H1 (cell line): Measurements from ENCODE around the gene SLC12A5. TPM values are rescaled to one million over a fixed set of nuclear protein-coding genes. Genes with fewer than 3 reads are reported as not detected.

Experiments used
- BACH1 ChIP-seq: IDR thresholded peaks from 2 replicates; pipeline ENCODE4 v1.6.1; 2012; ENCODE audit warnings: low read length, improper control_type of control experiment
- CBX8 ChIP-seq: fragments of 300-800, 300-1000 bp; sonication (generic); IDR thresholded peaks from 2 replicates; pipeline ENCODE4 v1.7.1; 2016; ENCODE audit warnings: low read depth, low read length, borderline replicate concordance
- CHD7 ChIP-seq: fragments of 300-600 bp; sonication (generic); IDR thresholded peaks from 2 replicates; pipeline ENCODE4 v1.7.1; 2012; ENCODE audit warnings: low read length, moderate library complexity, mild to moderate bottlenecking, inconsistent platforms; ENCODE audit not compliant: insufficient replicate concordance
- CTBP2 ChIP-seq: IDR thresholded peaks from 2 replicates; pipeline ENCODE4 v1.7.0; 2011; ENCODE audit warnings: borderline replicate concordance, mild to moderate bottlenecking, moderate library complexity, mixed read lengths, low read length; ENCODE audit not compliant: insufficient read depth, insufficient read length
- GTF2F1 ChIP-seq: IDR thresholded peaks from 2 replicates; pipeline ENCODE4 v1.6.1; 2012; ENCODE audit warnings: low read depth, low read length, improper control_type of control experiment, borderline replicate concordance
- JUND ChIP-seq: IDR thresholded peaks from 2 replicates; pipeline ENCODE4 v1.6.1; 2011; ENCODE audit warnings: mild to moderate bottlenecking, improper control_type of control experiment, low read length
- NANOG ChIP-seq: IDR thresholded peaks from 2 replicates; pipeline ENCODE4 v1.6.1; 2011; ENCODE audit warnings: low read length, low read depth, mild to moderate bottlenecking, inconsistent platforms; ENCODE audit not compliant: insufficient read depth, poor library complexity, severe bottlenecking
- RNF2 ChIP-seq: fragments of 200-900, 300-1000 bp; sonication (generic); IDR thresholded peaks from 2 replicates; pipeline ENCODE4 v1.7.1; 2016; ENCODE audit warnings: borderline replicate concordance, low read depth, mild to moderate bottlenecking, antibody characterized with exemption, low read length; ENCODE audit not compliant: poor library complexity, severe bottlenecking; ENCODE audit errors: missing control alignments
- polyA plus RNA-seq, 7 experiments: library from polyadenylated mRNA; depleted of rRNA in 3 of 7; stranded (reverse) in 5 of 7; unstranded in 2 of 7; fragments of >200 nt in 5 of 7; fragments of 200-250 nt in 2 of 7; gene quantifications; 1 replicate in 5 of 7; 2 replicates in 1 of 7; 4 replicates in 1 of 7; pipeline versions ENCODE4 v1.2.1 to v1.2.3, GENCODE V29; 2011 to 2013; ENCODE audit warnings: missing spikeins in 2 of 7, mixed read lengths in 2 of 7
- total RNA-seq: library from RNA; stranded (reverse); fragmentation: NEBNext Ultra II Directional; extraction: Animal tissue kit (Norgen Biotek cat#: 25700); gene quantifications from 2 replicates; pipeline ENCODE4 v1.2.1, GENCODE V29; 2021

The SLC12A5 gene
- total and polyA plus RNA-seq, 2 of the 8 experiments (the other 6 are each of a cell fraction or from before 2014, with no cell fraction given) = 1.9 to 7.3 TPM

DNA sequence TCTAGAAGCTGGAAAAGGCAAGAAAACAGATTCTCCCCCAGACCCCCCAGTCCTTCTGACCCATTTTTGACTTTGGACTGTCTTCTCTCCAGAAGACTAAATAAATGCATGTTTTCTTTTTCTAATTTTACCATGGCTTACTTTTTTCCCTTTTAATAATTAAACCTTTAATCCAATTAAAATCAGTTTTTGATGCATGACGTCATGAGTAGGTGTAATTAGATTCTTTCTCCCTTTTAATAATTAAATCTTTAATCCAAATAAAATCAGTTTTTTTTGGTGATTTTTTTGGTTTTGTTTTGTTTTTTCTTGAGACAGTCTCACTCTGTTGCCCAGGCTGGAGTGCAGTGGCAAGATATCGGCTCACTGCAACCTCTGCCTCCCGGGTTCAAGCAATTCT is 73.9 kb downstream of the SLC12A5 start (continued):
- TF ChIP-seq CHD7 (no peak), JUND (no peak), BACH1 (no peak), CBX8 (no peak), RNF2 (no peak), GTF2F1 (no peak), CTBP2 (no peak), NANOG (no peak)
